ENCODE data around the gene BPIFA1.
A peak's percentile ranks its signal among the peaks of the same experiment; 100 is the strongest.

Gene BPIFA1

GRCh38 chr20:33233129-33233774 is 2.5 kb upstream of the BPIFA1 start:
- H3K4ac ChIP-seq (ENCODE audit: low read depth, low read length): no peak overlapping the region
- no peak overlapping the region for H3K18ac ChIP-seq (ENCODE audit: low read length)
- H3K36me3 ChIP-seq (ENCODE audit: control insufficient read depth, insufficient read depth, low read length): no peaks in the 10 kb centered on the region
- no peak overlapping the region for H2AK5ac ChIP-seq (ENCODE audit: low read length)
- no peak overlapping the region for H3K56ac ChIP-seq (ENCODE audit: low read length)
- H3K4me2 ChIP-seq (ENCODE audit: low read length): no peak overlapping the region
- no peak overlapping the region for H2BK15ac ChIP-seq (replicated peaks; ENCODE audit: low read depth)
- H3K79me2 ChIP-seq (ENCODE audit: control insufficient read depth, insufficient read depth, low read length): no peaks in the 10 kb centered on the region
- H3K27ac ChIP-seq (ENCODE audit: low read depth, low read length): no peak overlapping the region
- no peak overlapping the region for H4K8ac ChIP-seq (ENCODE audit: low read depth, low read length)
- no peak overlapping the region for H3K4me3 ChIP-seq (ENCODE audit: low read length)
- no peak overlapping the region for H2BK5ac ChIP-seq (ENCODE audit: low read length)
- H3K9ac ChIP-seq (ENCODE audit: low read length): no peak overlapping the region
- no peak overlapping the region for H4K5ac ChIP-seq (ENCODE audit: low read length)
- no CpG with 5 or more reads among the region's 5 CpGs for WGBS (ENCODE audit: extremely low coverage, insufficient coverage, low lambda C conversion rate)
- no peaks in the 10 kb centered on the region for H3K27me3 ChIP-seq (ENCODE audit: insufficient read depth, low read length, poor library complexity)
- H3K79me1 ChIP-seq (ENCODE audit: low read length): no peaks in the 10 kb centered on the region
- no peak overlapping the region for H3K23ac ChIP-seq (ENCODE audit: low read length)
- no peaks in the 10 kb centered on the region for H3K4me1 ChIP-seq (ENCODE audit: control insufficient read depth, low read depth, low read length)
- H2BK120ac ChIP-seq (ENCODE audit: low read depth, low read length): no peak overlapping the region
- DNase-seq: peak; percentile 55

DNA sequence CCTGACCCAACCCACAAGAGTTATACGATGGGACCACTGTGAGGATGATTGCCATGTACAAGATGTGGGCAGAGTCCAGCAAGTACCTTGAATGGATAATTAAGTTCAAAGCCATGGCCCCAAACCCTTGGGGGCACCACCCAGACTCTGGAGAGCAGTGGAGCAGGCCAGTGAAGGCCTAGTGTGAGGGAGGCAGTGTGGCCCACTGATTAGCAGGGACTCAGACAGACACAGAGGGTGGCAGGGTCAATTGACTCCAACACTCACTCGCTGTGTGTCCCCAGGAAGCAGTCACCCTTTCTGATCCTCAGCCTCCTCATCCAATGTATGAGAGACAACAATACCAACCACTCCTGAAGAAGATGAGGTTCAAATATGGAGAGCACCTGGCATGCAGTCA is 1.7 kb upstream of the BPIFA1 start:
- Histone ChIP-seq H2BK15ac (replicated peaks; ENCODE audit: low read depth) (no peak overlapping the region), H4K5ac (ENCODE audit: low read length) (no peak overlapping the region), H3K4me2 (ENCODE audit: low read length) (no peak overlapping the region), H3K4me3 (ENCODE audit: low read length) (no peak overlapping the region), H3K27ac (ENCODE audit: low read depth, low read length) (no peak overlapping the region), H2AK5ac (ENCODE audit: low read length) (no peak overlapping the region), H2BK5ac (ENCODE audit: low read length) (no peak overlapping the region), H2BK120ac (ENCODE audit: low read depth, low read length) (no peak overlapping the region), H3K79me2 (ENCODE audit: control insufficient read depth, insufficient read depth, low read length) (no peaks in the 10 kb centered on the region), H3K4me1 (ENCODE audit: control insufficient read depth, low read depth, low read length) (no peaks in the 10 kb centered on the region), H3K18ac (ENCODE audit: low read length) (no peak overlapping the region), H3K9ac (ENCODE audit: low read length) (no peak overlapping the region), H3K56ac (ENCODE audit: low read length) (no peak overlapping the region), H4K8ac (ENCODE audit: low read depth, low read length) (no peak overlapping the region), H3K23ac (ENCODE audit: low read length) (no peak overlapping the region), H3K79me1 (ENCODE audit: low read length) (no peaks in the 10 kb centered on the region), H3K4ac (ENCODE audit: low read depth, low read length) (no peak overlapping the region), H3K27me3 (ENCODE audit: insufficient read depth, low read length, poor library complexity) (no peaks in the 10 kb centered on the region), H3K36me3 (ENCODE audit: control insufficient read depth, insufficient read depth, low read length) (no peaks in the 10 kb centered on the region)
- WGBS (ENCODE audit: extremely low coverage, insufficient coverage, low lambda C conversion rate): no CpG with 5 or more reads among the region's 2 CpGs
- no peak for DNase-seq

DNA sequence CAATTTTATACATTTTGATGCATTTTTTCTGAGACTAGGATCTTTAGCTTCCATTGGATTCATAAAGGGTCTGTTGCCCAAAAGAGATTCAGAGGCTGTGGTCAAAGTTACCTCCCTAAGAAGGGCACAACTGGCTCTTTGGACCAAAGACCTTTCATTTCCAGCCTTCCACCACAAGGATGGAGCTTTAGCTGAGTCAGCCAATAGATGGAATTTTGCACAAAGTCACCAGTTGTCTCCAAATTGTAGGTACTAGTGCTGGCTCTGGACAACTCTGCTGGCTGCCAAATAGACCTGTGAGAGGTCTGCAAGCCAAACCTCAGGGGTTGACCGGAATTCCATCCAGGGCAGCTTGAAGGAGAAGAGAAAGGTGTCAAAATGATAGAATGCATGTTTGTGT is 555 bp downstream of the BPIFA1 start:
- Histone ChIP-seq H3K4ac (ENCODE audit: low read depth, low read length) (no peak overlapping the region), H3K79me2 (ENCODE audit: control insufficient read depth, insufficient read depth, low read length) (no peaks in the 10 kb centered on the region), H3K56ac (ENCODE audit: low read length) (no peak overlapping the region), H2BK120ac (ENCODE audit: low read depth, low read length) (no peak overlapping the region), H2BK5ac (ENCODE audit: low read length) (no peak overlapping the region), H2AK5ac (ENCODE audit: low read length) (no peak overlapping the region), H3K23ac (ENCODE audit: low read length) (no peak overlapping the region), H3K9ac (ENCODE audit: low read length) (no peak overlapping the region), H3K4me1 (ENCODE audit: control insufficient read depth, low read depth, low read length) (no peaks in the 10 kb centered on the region), H4K8ac (ENCODE audit: low read depth, low read length) (no peak overlapping the region), H3K79me1 (ENCODE audit: low read length) (no peaks in the 10 kb centered on the region), H2BK15ac (replicated peaks; ENCODE audit: low read depth) (no peak overlapping the region), H3K36me3 (ENCODE audit: control insufficient read depth, insufficient read depth, low read length) (no peaks in the 10 kb centered on the region), H3K4me2 (ENCODE audit: low read length) (no peak overlapping the region), H3K4me3 (ENCODE audit: low read length) (no peak overlapping the region), H3K18ac (ENCODE audit: low read length) (no peak overlapping the region), H3K27me3 (ENCODE audit: insufficient read depth, low read length, poor library complexity) (no peaks in the 10 kb centered on the region), H3K27ac (ENCODE audit: low read depth, low read length) (no peak overlapping the region), H4K5ac (ENCODE audit: low read length) (no peak overlapping the region)
- WGBS (ENCODE audit: extremely low coverage, insufficient coverage, low lambda C conversion rate): no CpG with 5 or more reads among the region's 1 CpG
- no peak for DNase-seq

DNA sequence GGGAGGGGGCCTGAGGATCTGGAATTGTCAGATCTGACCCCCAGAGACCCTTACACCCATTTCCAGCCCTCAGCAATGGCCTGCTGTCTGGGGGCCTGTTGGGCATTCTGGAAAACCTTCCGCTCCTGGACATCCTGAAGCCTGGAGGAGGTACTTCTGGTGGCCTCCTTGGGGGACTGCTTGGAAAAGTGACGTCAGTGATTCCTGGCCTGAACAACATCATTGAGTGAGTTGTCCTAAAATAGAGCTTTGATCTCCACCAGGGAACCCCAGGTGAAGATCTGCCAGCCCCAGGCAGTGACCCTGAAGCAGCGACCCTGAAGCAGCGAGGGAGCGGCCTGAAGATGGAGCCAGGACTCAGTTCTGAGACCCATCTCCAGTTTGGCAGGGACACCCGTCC is 2.2 kb downstream of the BPIFA1 start:
- H3K79me1 ChIP-seq (ENCODE audit: low read length): no peaks in the 10 kb centered on the region
- no peak overlapping the region for H4K5ac ChIP-seq (ENCODE audit: low read length)
- H3K18ac ChIP-seq (ENCODE audit: low read length): no peak overlapping the region
- H2BK5ac ChIP-seq (ENCODE audit: low read length): no peak overlapping the region
- no peak overlapping the region for H3K4me2 ChIP-seq (ENCODE audit: low read length)
- H2BK120ac ChIP-seq (ENCODE audit: low read depth, low read length): no peak overlapping the region
- no CpG with 5 or more reads among the region's 6 CpGs for WGBS (ENCODE audit: extremely low coverage, insufficient coverage, low lambda C conversion rate)
- H3K36me3 ChIP-seq (ENCODE audit: control insufficient read depth, insufficient read depth, low read length): no peaks in the 10 kb centered on the region
- no peaks in the 10 kb centered on the region for H3K27me3 ChIP-seq (ENCODE audit: insufficient read depth, low read length, poor library complexity)
- no peak overlapping the region for H3K56ac ChIP-seq (ENCODE audit: low read length)
- H2AK5ac ChIP-seq (ENCODE audit: low read length): no peak overlapping the region
- H3K27ac ChIP-seq (ENCODE audit: low read depth, low read length): no peak overlapping the region
- no peak overlapping the region for H3K4me3 ChIP-seq (ENCODE audit: low read length)
- no peak overlapping the region for H4K8ac ChIP-seq (ENCODE audit: low read depth, low read length)
- H3K4ac ChIP-seq (ENCODE audit: low read depth, low read length): no peak overlapping the region
- H3K4me1 ChIP-seq (ENCODE audit: control insufficient read depth, low read depth, low read length): no peaks in the 10 kb centered on the region
- no peak overlapping the region for H3K23ac ChIP-seq (ENCODE audit: low read length)
- H3K79me2 ChIP-seq (ENCODE audit: control insufficient read depth, insufficient read depth, low read length): no peaks in the 10 kb centered on the region
- H3K9ac ChIP-seq (ENCODE audit: low read length): no peak overlapping the region
- H2BK15ac ChIP-seq (replicated peaks; ENCODE audit: low read depth): no peak overlapping the region
- DNase-seq: no peak

DNA sequence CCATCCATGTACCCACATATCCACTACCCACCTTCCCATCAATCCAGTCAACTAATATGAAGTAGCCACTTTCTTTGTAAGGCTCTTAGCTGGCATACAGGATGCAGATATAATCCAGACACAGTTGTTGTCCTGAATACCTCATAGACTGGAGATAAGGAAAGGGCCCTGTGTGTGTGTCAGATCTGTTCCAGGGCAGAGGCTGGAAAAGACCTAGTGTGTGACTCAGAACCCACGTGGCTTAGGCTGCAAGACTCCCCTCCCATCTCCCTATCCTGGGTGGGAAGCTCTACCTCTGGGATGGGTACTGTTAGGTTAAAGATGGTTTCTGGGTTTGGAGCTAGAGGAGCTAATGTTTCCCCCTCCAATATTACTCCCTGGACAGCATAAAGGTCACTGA is 3.6 kb downstream of the BPIFA1 start:
- Histone ChIP-seq H3K9ac (ENCODE audit: low read length) (no peak overlapping the region), H3K4me3 (ENCODE audit: low read length) (no peak overlapping the region), H3K27me3 (ENCODE audit: insufficient read depth, low read length, poor library complexity) (no peaks in the 10 kb centered on the region), H4K8ac (ENCODE audit: low read depth, low read length) (no peak overlapping the region), H3K79me2 (ENCODE audit: control insufficient read depth, insufficient read depth, low read length) (no peaks in the 10 kb centered on the region), H3K23ac (ENCODE audit: low read length) (no peak overlapping the region), H3K56ac (ENCODE audit: low read length) (no peak overlapping the region), H3K4me1 (ENCODE audit: control insufficient read depth, low read depth, low read length) (no peaks in the 10 kb centered on the region), H3K27ac (ENCODE audit: low read depth, low read length) (no peak overlapping the region), H2AK5ac (ENCODE audit: low read length) (no peak overlapping the region), H3K4ac (ENCODE audit: low read depth, low read length) (no peak overlapping the region), H2BK15ac (replicated peaks; ENCODE audit: low read depth) (no peak overlapping the region), H3K79me1 (ENCODE audit: low read length) (no peaks in the 10 kb centered on the region), H2BK5ac (ENCODE audit: low read length) (no peak overlapping the region), H3K4me2 (ENCODE audit: low read length) (no peak overlapping the region), H3K18ac (ENCODE audit: low read length) (no peak overlapping the region), H2BK120ac (ENCODE audit: low read depth, low read length) (no peak overlapping the region), H4K5ac (ENCODE audit: low read length) (no peak overlapping the region), H3K36me3 (ENCODE audit: control insufficient read depth, insufficient read depth, low read length) (no peaks in the 10 kb centered on the region)
- DNase-seq: no peak
- no CpG with 5 or more reads among the region's 1 CpG for WGBS (ENCODE audit: extremely low coverage, insufficient coverage, low lambda C conversion rate)
